Prostate gland (tissue), 2 donors: Measurements from ENCODE around the gene STARD9.

ENCODE experiments used
- CTCF ChIP-seq, 4 experiments: fragments of 200-600 bp in 2 of 4; fragments of 450-650 bp in 2 of 4; sonication (generic) in 2 of 4; IDR thresholded peaks; 1 replicate in 3 of 4; 2 replicates in 1 of 4; pipeline ENCODE4 v1.5.1; 2016 to 2019; ENCODE audit warnings: antibody characterized with exemption in 4 of 4, mild to moderate bottlenecking in 2 of 4, moderate library complexity in 2 of 4
- POLR2A ChIP-seq: fragments of 450-650 bp; IDR thresholded peaks from one replicate; pipeline ENCODE4 v1.6.1; 2016; ENCODE audit warnings: antibody characterized with exemption, mild to moderate bottlenecking
- POLR2AphosphoS5 ChIP-seq: sonication (generic); formaldehyde crosslinking; IDR thresholded peaks from one replicate; pipeline ENCODE4 v1.6.1; 2017; ENCODE audit warnings: antibody characterized with exemption

GRCh38 chr15:42577514-42578031 is 2.2 kb downstream of the STARD9 start:
- TF ChIP-seq POLR2A (no peak), CTCF (IDR thresholded peaks at IDR 0.05) (no peak), POLR2AphosphoS5 (no peak)
